Fibroblast of peridontal ligament (primary cell): ENCODE results near the gene DRAM1.
A peak's percentile ranks its signal among the peaks of the same experiment; 100 is the strongest.
"Not testable (repeated sequence)": the region's sequence is repeated elsewhere in the genome, so short reads cannot be mapped to it uniquely, and the experiment has no call there.

ENCODE experiments used
- DNase-seq: peaks from one replicate; pipeline ENCODE4 v3.0.0-alpha.2; 2010; ENCODE audit errors: extremely low read depth

Gene DRAM1

GRCh38 chr12:101906226-101906625, 28.8 kb downstream of the DRAM1 start:
- DNase-seq, result no peak

GRCh38 chr12:101908395-101908794, 31.0 kb downstream of the DRAM1 start:
- no peak for DNase-seq

GRCh38 chr12:101909646-101910045, 32.3 kb downstream of the DRAM1 start:
- peak; percentile 23 for DNase-seq

GRCh38 chr12:101915841-101916240, 38.5 kb downstream of the DRAM1 start:
- DNase-seq, result no peak

GRCh38 chr12:101918805-101919204, 41.4 kb downstream of the DRAM1 start:
- not testable (repeated sequence) for DNase-seq

GRCh38 chr12:101919447-101919846, 42.1 kb downstream of the DRAM1 start:
- no peak for DNase-seq

- DNase-seq, result no peak
Measured at GRCh38 chr12:101920906-101921305, 43.5 kb downstream of the DRAM1 start.

GRCh38 chr12:101923045-101923718, 45.8 kb downstream of the DRAM1 start:
- DNase-seq, result no peak

GRCh38 chr12:101924618-101925017, 47.2 kb downstream of the DRAM1 start:
- DNase-seq, result peak; percentile 81

- DNase-seq, result peak; percentile 100
Measured at GRCh38 chr12:101925361-101925760, 48.0 kb downstream of the DRAM1 start.

GRCh38 chr12:101925935-101926334, 48.6 kb downstream of the DRAM1 start:
- DNase-seq, result no peak

- DNase-seq, result peak; percentile 70
Measured at GRCh38 chr12:101927036-101927435, 49.7 kb downstream of the DRAM1 start.

GRCh38 chr12:101927999-101928398, 50.6 kb downstream of the DRAM1 start:
- DNase-seq, result no peak

GRCh38 chr12:101928556-101928955, 51.2 kb downstream of the DRAM1 start:
- no peak for DNase-seq

GRCh38 chr12:101929365-101930041, 52.1 kb downstream of the DRAM1 start:
- no peak for DNase-seq

GRCh38 chr12:101931498-101932326, 54.3 kb downstream of the DRAM1 start:
- DNase-seq, result no peak

GRCh38 chr12:101933866-101934514, 56.6 kb downstream of the DRAM1 start:
- no peak for DNase-seq

- DNase-seq, result peak; percentile 99
Measured at GRCh38 chr12:101935890-101936746, 58.7 kb downstream of the DRAM1 start.

- no peak for DNase-seq
Measured at GRCh38 chr12:101939306-101939705, 61.9 kb downstream of the DRAM1 start.

- peak; percentile 94 for DNase-seq
Measured at GRCh38 chr12:101939856-101940265, 62.5 kb downstream of the DRAM1 start.

GRCh38 chr12:101940400-101940950, 63.1 kb downstream of the DRAM1 start:
- no peak for DNase-seq
